Lung (tissue), 12 donors: Measurements from ENCODE around the gene PHC3. TPM values are rescaled to one million over a fixed set of nuclear protein-coding genes. Genes with fewer than 3 reads are reported as not detected.

Experiments
- ATAC-seq: fragments of 200-7000 bp; cut with Tn5 transposase; one replicate; pipeline ENCODE4 v1.9.1; 2020; ENCODE audit warnings: moderate number of reproducible peaks; ENCODE audit not compliant: insufficient read depth, low FRiP score
- DNase-seq, 3 donors: peaks; one replicate each; pipeline ENCODE4 v3.0.0-alpha.2; 2013 to 2017
- H3K27ac ChIP-seq, 2 donors: one replicate each; pipeline ENCODE4 v1.5.1; 2013; ENCODE audit warnings: mild to moderate bottlenecking in 2 of 2, moderate library complexity in 2 of 2, control low read depth in 1 of 2, inconsistent platforms in 1 of 2, low read depth in 1 of 2, low read length in 1 of 2
- H3K27me3 ChIP-seq, 3 donors: one replicate each; pipeline ENCODE4 v1.5.1; 2013; ENCODE audit warnings: low read length in 2 of 3; ENCODE audit not compliant: control insufficient read depth in 3 of 3, insufficient read depth in 3 of 3
- H3K36me3 ChIP-seq, 4 donors: one replicate each; pipeline ENCODE4 v1.5.1; 2013; ENCODE audit warnings: low read length in 4 of 4, mild to moderate bottlenecking in 1 of 4, moderate library complexity in 1 of 4; ENCODE audit not compliant: control insufficient read depth in 4 of 4, insufficient read depth in 4 of 4
- H3K4me1 ChIP-seq, 5 donors: one replicate each; pipeline ENCODE4 v1.5.1; 2013; ENCODE audit warnings: low read length in 5 of 5, mild to moderate bottlenecking in 2 of 5, moderate library complexity in 1 of 5; ENCODE audit not compliant: control insufficient read depth in 5 of 5, insufficient read depth in 5 of 5
- H3K4me3 ChIP-seq: one replicate; pipeline ENCODE4 v1.5.1; 2013; ENCODE audit warnings: mild to moderate bottlenecking, control low read depth, moderate library complexity
- H3K9ac ChIP-seq, 2 donors: one replicate each; pipeline ENCODE4 v1.5.1; 2013; ENCODE audit warnings: low read length in 2 of 2, control low read depth in 1 of 2; ENCODE audit not compliant: insufficient read depth in 1 of 2
- H3K9me3 ChIP-seq, 4 donors: one replicate each; pipeline ENCODE4 v1.5.1; 2013; ENCODE audit warnings: low read length in 3 of 4, mild to moderate bottlenecking in 1 of 4, moderate library complexity in 1 of 4; ENCODE audit not compliant: control insufficient read depth in 4 of 4, insufficient read depth in 3 of 4
- CTCF ChIP-seq: IDR thresholded peaks from 2 replicates; pipeline ENCODE4 v1.5.1; 2012; ENCODE audit warnings: mild to moderate bottlenecking; ENCODE audit errors: control extremely low read depth, extremely low read depth
- WGBS, 2 donors: extraction: QIAGEN DNeasy Blood & Tissue Kit; methylation state at CpG; one replicate each; pipeline ENCODE4 v1.1.7; 2013; 5-methylcytosine and 5-hydroxymethylcytosine counted together
- polyA plus RNA-seq, 2 donors: library from polyadenylated mRNA; stranded (reverse); fragments of 200-250 nt; gene quantifications; one replicate each; pipeline ENCODE4 v1.2.1, GENCODE V29; 2013
- total RNA-seq, 2 donors: library from RNA; depleted of rRNA in 1 of 2; stranded (reverse); fragments of >200 nt in 1 of 2; gene quantifications; one replicate each; pipeline ENCODE4 v1.2.1, GENCODE V29; 2014 to 2021
- donor health status: control.
- donor health status: control.
- donor health status: Bipolar disorder and iron deficiency.
- donor health status: healthy.
- donor health status: DM: yes; HTN: yes; CAD: no.

Gene PHC3
- total and polyA plus RNA-seq, 4 donors, result 7.6 to 110 (median 31.1) TPM

- DNase-seq (no peak), ATAC-seq (no peak)
- WGBS, 2 donors, result 78 to 89% methylated on average over 5 of the region's 5 CpGs
- Histone ChIP-seq H3K27me3 (no peaks in the 10 kb centered on the region), H3K36me3 (peaks cover 2 to 18% (median 6%) of the 10 kb centered on the region in 4 donors), H3K4me1 (peaks cover 0 to 2% (median 0%) of the 10 kb centered on the region in 5 donors), H3K27ac (no peak overlapping the region), H3K4me3 (no peak overlapping the region), H3K9ac (no peak overlapping the region), H3K9me3 (no peaks in the 10 kb centered on the region)
- no peak for TF ChIP-seq CTCF
These were observed 43.5 kb downstream of the PHC3 start for GRCh38 chr3:170137986-170138385.

- no peak for TF ChIP-seq CTCF
- 68 to 81% methylated on average over 2 of the region's 2 CpGs for WGBS, 2 donors
- Histone ChIP-seq H3K9ac (no peak overlapping the region), H3K36me3 (peaks cover 13 to 36% (median 19%) of the 10 kb centered on the region in 4 donors), H3K4me3 (no peak overlapping the region), H3K9me3 (peaks cover 0 to 2% (median 0%) of the 10 kb centered on the region in 4 donors), H3K27ac (no peak overlapping the region), H3K4me1 (peaks cover 0 to 7% (median 0%) of the 10 kb centered on the region in 5 donors), H3K27me3 (no peaks in the 10 kb centered on the region)
- DNase-seq (no peak), ATAC-seq (no peak)
These were observed 49.2 kb downstream of the PHC3 start for GRCh38 chr3:170132335-170132734.

- Histone ChIP-seq H3K4me1 (peaks cover 0 to 7% (median 0%) of the 10 kb centered on the region in 5 donors), H3K4me3 (no peak overlapping the region), H3K9ac (no peak overlapping the region), H3K36me3 (peaks cover 9 to 29% (median 19%) of the 10 kb centered on the region in 4 donors), H3K27ac (no peak overlapping the region), H3K9me3 (peaks cover 0 to 2% (median 0%) of the 10 kb centered on the region in 4 donors), H3K27me3 (no peaks in the 10 kb centered on the region)
- no peak for TF ChIP-seq CTCF
- DNase-seq (no peak), ATAC-seq (no peak)
These were observed 51.0 kb downstream of the PHC3 start for GRCh38 chr3:170130532-170130931.

GRCh38 chr3:170128977-170129431 lies 52.5 kb downstream of the PHC3 start:
- Histone ChIP-seq H3K27ac (no peak overlapping the region), H3K36me3 (peaks cover 9 to 24% (median 20%) of the 10 kb centered on the region in 4 donors), H3K4me1 (peaks cover 0 to 7% (median 0%) of the 10 kb centered on the region in 5 donors), H3K27me3 (no peaks in the 10 kb centered on the region), H3K9ac (no peak overlapping the region), H3K4me3 (no peak overlapping the region), H3K9me3 (peaks cover 0 to 2% (median 0%) of the 10 kb centered on the region in 4 donors)
- ATAC-seq, result peak; percentile 19
- WGBS, 2 donors, result 83 to 88% methylated on average over 1 of the region's 1 CpG
- no peak for TF ChIP-seq CTCF
- no peak for DNase-seq
